H9 (cell line): ENCODE results near the gene TMEM239. TPM values are rescaled to one million over a fixed set of nuclear protein-coding genes. Genes with fewer than 3 reads are reported as not detected.

Experiments used
- DNase-seq: peaks from one replicate; pipeline ENCODE4 v3.0.0-alpha.2; 2017
- H2AFZ ChIP-seq: one replicate; pipeline ENCODE4 v1.6.1; 2013; ENCODE audit warnings: mild to moderate bottlenecking, low read length, control low read depth, moderate library complexity
- H2AK5ac ChIP-seq: 2 replicates; pipeline ENCODE4 v1.6.1; 2013; ENCODE audit warnings: low read length, control low read depth, mixed read lengths; ENCODE audit not compliant: insufficient read length
- H2BK120ac ChIP-seq: one replicate; pipeline ENCODE4 v1.6.1; 2013; ENCODE audit warnings: low read depth, mild to moderate bottlenecking, low read length, control low read depth, inconsistent platforms; ENCODE audit not compliant: poor library complexity, severe bottlenecking
- H2BK12ac ChIP-seq: 2 replicates; pipeline ENCODE4 v1.6.1; 2013; ENCODE audit warnings: low read length, control low read depth, mixed read lengths, low read depth; ENCODE audit not compliant: insufficient read length
- H2BK15ac ChIP-seq: 2 replicates; pipeline ENCODE4 v1.6.1; 2013; ENCODE audit warnings: low read depth, low read length, control low read depth
- H2BK20ac ChIP-seq: one replicate; pipeline ENCODE4 v1.6.1; 2013; ENCODE audit warnings: low read depth, mild to moderate bottlenecking, low read length, control low read depth, inconsistent platforms; ENCODE audit not compliant: poor library complexity, severe bottlenecking
- H2BK5ac ChIP-seq: 2 replicates; pipeline ENCODE4 v1.6.1; 2013; ENCODE audit warnings: low read length, control low read depth, mixed read lengths; ENCODE audit not compliant: insufficient read length
- H3K14ac ChIP-seq: 2 replicates; pipeline ENCODE4 v1.6.1; 2013; ENCODE audit warnings: low read length, control low read depth; ENCODE audit not compliant: insufficient read depth
- H3K18ac ChIP-seq: 2 replicates; pipeline ENCODE4 v1.6.1; 2013; ENCODE audit warnings: low read depth, mild to moderate bottlenecking, mixed read lengths, low read length, control low read depth; ENCODE audit not compliant: insufficient read length
- H3K23ac ChIP-seq: 2 replicates; pipeline ENCODE4 v1.6.1; 2013; ENCODE audit warnings: low read length, control low read depth, mixed read lengths, low read depth; ENCODE audit not compliant: insufficient read length
- H3K23me2 ChIP-seq: 2 replicates; pipeline ENCODE4 v1.6.1; 2013; ENCODE audit warnings: low read depth, mild to moderate bottlenecking, mixed read lengths, low read length, control low read depth; ENCODE audit not compliant: insufficient read length, poor library complexity, severe bottlenecking
- H3K27ac ChIP-seq: 2 replicates; pipeline ENCODE4 v1.5.1; 2013; ENCODE audit warnings: low read length, control low read depth, mixed read lengths, low read depth; ENCODE audit not compliant: insufficient read length
- H3K27me3 ChIP-seq: 2 replicates; pipeline ENCODE4 v1.6.1; 2013; ENCODE audit warnings: low read length, control low read depth, inconsistent platforms; ENCODE audit not compliant: insufficient read depth
- H3K4ac ChIP-seq: 2 replicates; pipeline ENCODE4 v1.6.1; 2013; ENCODE audit warnings: low read depth, mild to moderate bottlenecking, control low read depth, inconsistent platforms, low read length, moderate library complexity
- H3K4me1 ChIP-seq: 2 replicates; pipeline ENCODE4 v1.6.1; 2013; ENCODE audit warnings: low read length, control low read depth, inconsistent platforms; ENCODE audit not compliant: insufficient read depth
- H3K4me2 ChIP-seq: 2 replicates; pipeline ENCODE4 v1.6.1; 2013; ENCODE audit warnings: low read length, control low read depth, mixed read lengths; ENCODE audit not compliant: insufficient read length, insufficient read depth
- H3K56ac ChIP-seq: 2 replicates; pipeline ENCODE4 v1.6.1; 2013; ENCODE audit warnings: low read depth, mild to moderate bottlenecking, mixed read lengths, low read length, control low read depth; ENCODE audit not compliant: insufficient read length
- H3K79me1 ChIP-seq: 2 replicates; pipeline ENCODE4 v1.6.1; 2013; ENCODE audit warnings: low read depth, mild to moderate bottlenecking, moderate library complexity, low read length, control low read depth, inconsistent platforms; ENCODE audit not compliant: insufficient read depth, poor library complexity, severe bottlenecking
- H3K79me2 ChIP-seq: 2 replicates; pipeline ENCODE4 v1.6.1; 2013; ENCODE audit warnings: low read length, control low read depth, inconsistent platforms; ENCODE audit not compliant: insufficient read depth
- H3K9ac ChIP-seq: 2 replicates; pipeline ENCODE4 v1.6.1; 2013; ENCODE audit warnings: low read length, control low read depth, mixed read lengths; ENCODE audit not compliant: insufficient read length; ENCODE audit errors: extremely low read depth
- H3K9me3 ChIP-seq: one replicate; pipeline ENCODE4 v1.6.1; 2013; ENCODE audit warnings: low read depth, low read length, inconsistent platforms; ENCODE audit not compliant: control insufficient read depth
- H3T11ph ChIP-seq: one replicate; pipeline ENCODE4 v1.6.1; 2013; ENCODE audit warnings: mild to moderate bottlenecking, low read length, control low read depth, inconsistent platforms
- H4K20me1 ChIP-seq: one replicate; pipeline ENCODE4 v1.6.1; 2013; ENCODE audit not compliant: control insufficient read depth, insufficient read length, insufficient read depth
- H4K5ac ChIP-seq: 2 replicates; pipeline ENCODE4 v1.6.1; 2013; ENCODE audit warnings: low read depth, mild to moderate bottlenecking, mixed read lengths, low read length, control low read depth; ENCODE audit not compliant: insufficient read length
- H4K8ac ChIP-seq: replicated peaks from 2 replicates; pipeline ENCODE4 v1.6.1; 2013; ENCODE audit warnings: low read length, control low read depth, mixed read lengths, low read depth; ENCODE audit not compliant: insufficient read length
- H4K91ac ChIP-seq: 2 replicates; pipeline ENCODE4 v1.6.1; 2013; ENCODE audit warnings: low read depth, mild to moderate bottlenecking, moderate library complexity, mixed read lengths, low read length, control low read depth; ENCODE audit not compliant: insufficient read length
- H3K27ac Mint-ChIP-seq, 3 experiments: 2 replicates in 2 of 3; 3 replicates in 1 of 3; pipeline ENCODE4 v1.8.0; 2020 to 2021; ENCODE audit warnings: mixed read lengths in 3 of 3, mild to moderate bottlenecking in 1 of 3, moderate library complexity in 1 of 3
- H3K27me3 Mint-ChIP-seq: 2 replicates; pipeline ENCODE4 v1.8.0; 2021; ENCODE audit warnings: low read depth, mild to moderate bottlenecking, moderate library complexity, mixed read lengths
- H3K36me3 Mint-ChIP-seq, 3 experiments: 2 replicates in 2 of 3; 3 replicates in 1 of 3; pipeline ENCODE4 v1.8.0; 2020 to 2021; ENCODE audit warnings: low read depth in 3 of 3, mixed read lengths in 3 of 3; ENCODE audit not compliant: insufficient read depth in 1 of 3
- H3K4me1 Mint-ChIP-seq, 2 experiments: 2 replicates each; pipeline ENCODE4 v1.8.0; 2020; ENCODE audit warnings: mixed read lengths in 2 of 2
- H3K4me3 Mint-ChIP-seq, 2 experiments: 2 replicates in 1 of 2; 3 replicates in 1 of 2; pipeline ENCODE4 v1.8.0; 2020 to 2021; ENCODE audit warnings: mild to moderate bottlenecking in 2 of 2, mixed read lengths in 2 of 2, moderate library complexity in 1 of 2
- H3K9me3 Mint-ChIP-seq, 2 experiments: 2 replicates in 1 of 2; 3 replicates in 1 of 2; pipeline ENCODE4 v1.8.0; 2020; ENCODE audit warnings: mild to moderate bottlenecking in 2 of 2, mixed read lengths in 2 of 2, moderate library complexity in 1 of 2
- WGBS: extraction: QIAGEN DNeasy Blood & Tissue Kit; methylation state at CpG from one replicate; pipeline ENCODE4 v1.1.7; 2013; ENCODE audit warnings: missing lambda C conversion rate, low lambda C conversion rate, mixed read lengths; ENCODE audit not compliant: insufficient read length; ENCODE audit errors: extremely low coverage; 5-methylcytosine and 5-hydroxymethylcytosine counted together
- total RNA-seq: library from RNA; stranded (reverse); gene quantifications from 2 replicates; pipeline ENCODE4 v1.2.1, GENCODE V29; 2021
- TF ChIP-seq, protein P1 (sequence below): fragments of 200-600 bp; sonication (generic); conservative IDR thresholded peaks from 3 replicates; pipeline ENCODE4 v1.8.0; 2021; ENCODE audit warnings: antibody characterized with exemption, mild to moderate bottlenecking

TMEM239 gene
- total RNA-seq, 1 experiment from 2014 or later: not detected

DNA sequence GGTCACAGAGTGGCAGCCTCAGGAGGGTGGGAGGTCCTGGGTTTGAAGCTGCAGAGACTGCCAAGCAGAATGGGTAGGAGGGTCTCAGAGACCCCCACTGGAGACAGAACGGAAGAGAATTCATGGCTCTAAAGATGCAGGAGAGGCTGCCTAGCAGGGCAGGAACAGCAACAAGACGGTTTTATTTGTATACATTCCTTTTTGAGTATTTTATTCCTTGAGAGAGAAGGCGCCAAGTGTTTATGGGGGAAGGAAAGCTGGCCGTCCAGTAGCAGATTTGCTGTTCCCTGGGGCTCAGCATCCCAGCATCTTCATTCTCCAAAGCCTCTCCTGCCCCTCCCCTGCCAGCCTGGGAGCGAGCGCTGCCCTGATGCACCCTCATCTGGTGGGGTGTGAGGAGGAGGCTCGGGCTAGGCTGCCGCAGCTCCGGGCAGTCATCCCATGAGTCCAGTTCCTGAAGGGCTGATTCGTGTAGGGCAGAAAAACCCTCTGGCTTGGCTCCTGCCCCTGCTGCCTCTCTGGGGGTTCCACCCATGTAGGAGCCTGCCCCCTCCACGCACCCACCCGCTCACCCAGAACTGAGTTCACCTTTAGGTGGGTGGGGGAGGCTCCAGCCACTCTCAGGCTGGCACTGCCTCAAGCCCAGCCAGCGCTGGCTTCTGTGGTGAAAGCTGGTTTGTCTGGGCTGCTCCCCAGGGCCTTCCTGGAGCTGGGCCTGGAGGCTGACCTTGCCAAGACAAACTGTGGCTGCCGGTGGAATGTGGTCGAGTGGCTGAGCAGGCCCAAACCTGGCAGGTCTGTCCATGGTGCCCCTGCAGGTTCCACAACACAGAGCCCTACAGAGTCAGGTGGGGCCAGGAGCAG lies 48.2 kb upstream of the TMEM239 start:
- Histone ChIP-seq H3K27me3 (no peaks in the 10 kb centered on the region), H4K5ac (no peak overlapping the region), H3K4me1 (no peaks in the 10 kb centered on the region), H3K4ac (no peak overlapping the region), H2BK12ac (no peak overlapping the region), H3K56ac (no peak overlapping the region), H3K14ac (no peak overlapping the region; the same call in 1 of the 2 replicates), H3K18ac (no peak overlapping the region), H3K4me2 (no peak overlapping the region), H2BK5ac (no peak overlapping the region), H2BK120ac (no peak overlapping the region), H2AK5ac (no peak overlapping the region), H4K8ac (no peak overlapping the region), H3K79me1 (no peaks in the 10 kb centered on the region), H2AFZ (no peak overlapping the region), H3K79me2 (no peaks in the 10 kb centered on the region), H4K91ac (no peak overlapping the region), H3K9ac (no peak overlapping the region), H2BK15ac (no peak overlapping the region), H3K23me2 (no peaks in the 10 kb centered on the region), H2BK20ac (no peak overlapping the region), H3K23ac (no peak overlapping the region), H3K9me3 (no peaks in the 10 kb centered on the region), H4K20me1 (no peaks in the 10 kb centered on the region), H3T11ph (no peak overlapping the region), H3K27ac (no peak overlapping the region)
- TF ChIP-seq, protein P1, sequence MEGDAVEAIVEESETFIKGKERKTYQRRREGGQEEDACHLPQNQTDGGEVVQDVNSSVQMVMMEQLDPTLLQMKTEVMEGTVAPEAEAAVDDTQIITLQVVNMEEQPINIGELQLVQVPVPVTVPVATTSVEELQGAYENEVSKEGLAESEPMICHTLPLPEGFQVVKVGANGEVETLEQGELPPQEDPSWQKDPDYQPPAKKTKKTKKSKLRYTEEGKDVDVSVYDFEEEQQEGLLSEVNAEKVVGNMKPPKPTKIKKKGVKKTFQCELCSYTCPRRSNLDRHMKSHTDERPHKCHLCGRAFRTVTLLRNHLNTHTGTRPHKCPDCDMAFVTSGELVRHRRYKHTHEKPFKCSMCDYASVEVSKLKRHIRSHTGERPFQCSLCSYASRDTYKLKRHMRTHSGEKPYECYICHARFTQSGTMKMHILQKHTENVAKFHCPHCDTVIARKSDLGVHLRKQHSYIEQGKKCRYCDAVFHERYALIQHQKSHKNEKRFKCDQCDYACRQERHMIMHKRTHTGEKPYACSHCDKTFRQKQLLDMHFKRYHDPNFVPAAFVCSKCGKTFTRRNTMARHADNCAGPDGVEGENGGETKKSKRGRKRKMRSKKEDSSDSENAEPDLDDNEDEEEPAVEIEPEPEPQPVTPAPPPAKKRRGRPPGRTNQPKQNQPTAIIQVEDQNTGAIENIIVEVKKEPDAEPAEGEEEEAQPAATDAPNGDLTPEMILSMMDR: no peak
- Mint-ChIP-seq H3K36me3 (no peaks in the 10 kb centered on the region), H3K9me3 (no peaks in the 10 kb centered on the region), H3K4me3 (no peak overlapping the region), H3K27me3 (peaks cover 36% of the 10 kb centered on the region), H3K27ac (no peak overlapping the region), H3K4me1 (peaks cover 6 to 8% of the 10 kb centered on the region in 2 experiments)
- WGBS: no CpG with 5 or more reads among the region's 15 CpGs
- DNase-seq: no peak
